ENCODE data around the gene UGT1A10.
"Not testable (repeated sequence)": the region's sequence is repeated elsewhere in the genome, so short reads cannot be mapped to it uniquely, and the experiment has no call there.

- TF ChIP-seq POLR2AphosphoS5 (IDR thresholded peaks at IDR 0.05; ENCODE audit: insufficient read depth in 1 of 2, low read depth in 1 of 2); CTCF (IDR thresholded peaks at IDR 0.05): not testable (repeated sequence)
Measured at GRCh38 chr2:233617476-233617875, 18.8 kb upstream of the UGT1A10 start, which contains the start of gene UGT1A8.

Data from vagina (tissue), 2 donors.